DMS53 treated with DMSO at 0.1 percent for 48 hours (cell line): Measurements from ENCODE around the gene LBH.

ENCODE experiments used
- DNase-seq: peaks from one replicate; lab custom pipeline; 2025; ENCODE audit not compliant: unreplicated experiment; lab: John Stamatoyannopoulos, UW

LBH gene

DNA sequence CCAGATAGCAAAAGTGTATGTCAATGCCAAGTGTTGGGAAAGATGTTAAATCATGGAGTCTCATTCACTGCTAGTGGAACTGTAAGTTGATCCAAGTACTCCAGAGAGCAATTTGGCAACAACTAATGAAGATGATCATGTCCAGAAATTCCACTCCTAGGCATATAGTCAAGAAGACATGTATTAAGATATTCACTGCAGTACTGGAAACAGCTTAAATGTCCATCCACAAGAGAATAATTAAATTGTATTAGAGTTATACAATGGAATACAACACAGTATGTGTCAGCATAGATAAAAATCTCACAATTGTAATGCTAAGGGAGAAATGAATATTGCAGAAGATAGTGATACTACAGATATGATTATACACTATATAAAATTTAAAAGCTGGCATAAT lies 15.2 kb upstream of the LBH start:
- no peak for DNase-seq

DNA sequence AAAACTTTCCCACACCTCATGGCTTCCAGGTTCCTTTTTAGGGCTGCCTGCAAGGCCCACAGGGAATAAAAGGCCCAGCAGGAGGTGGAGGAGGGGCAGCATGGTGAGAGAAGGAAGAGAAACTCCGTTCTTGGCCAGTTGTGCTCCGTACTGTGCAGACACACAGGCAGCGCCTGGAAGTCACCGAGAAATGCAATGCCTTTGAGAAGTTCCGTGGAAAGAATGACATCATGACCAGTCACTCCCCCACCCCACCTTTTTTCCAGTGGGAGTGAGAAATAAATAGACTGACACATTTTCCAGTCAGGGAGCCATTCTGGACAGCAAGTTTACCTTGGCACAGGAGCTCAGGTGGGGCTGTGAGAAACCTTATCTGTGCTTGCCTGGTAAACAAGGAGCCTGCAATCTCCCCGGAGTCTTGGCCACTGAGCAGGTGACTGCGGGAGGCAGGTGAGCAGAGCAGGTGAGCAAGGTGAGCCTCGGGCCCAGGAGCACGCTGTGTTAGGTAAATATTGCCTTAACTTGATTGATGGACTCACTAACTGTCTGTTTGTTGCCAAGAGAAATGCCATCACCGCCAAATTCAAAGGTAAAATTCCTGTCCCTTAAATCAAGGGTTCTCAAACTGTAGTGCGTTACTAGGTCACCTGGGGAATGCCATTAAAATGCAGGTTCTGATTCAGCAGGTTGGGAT lies 13.5 kb upstream of the LBH start:
- peak; percentile 91 for DNase-seq

DNA sequence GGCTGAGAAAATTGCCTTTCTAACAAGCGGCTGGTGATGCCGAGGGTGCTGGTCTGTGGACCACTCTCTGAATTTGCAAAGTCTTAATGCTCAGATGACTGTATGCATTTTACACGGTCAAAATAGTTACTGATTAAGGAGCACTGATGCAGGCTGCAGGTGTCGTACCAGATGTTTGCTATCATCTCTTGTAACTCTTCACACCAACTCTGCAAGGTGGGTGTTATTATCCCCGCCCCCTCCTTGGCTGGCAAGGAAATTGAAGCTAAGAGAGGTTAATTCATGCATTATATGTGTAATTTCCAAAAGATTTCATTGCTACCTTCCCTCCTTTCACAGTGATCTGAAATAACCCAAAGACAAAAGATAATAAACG lies 13.0 kb upstream of the LBH start:
- DNase-seq, result no peak

DNA sequence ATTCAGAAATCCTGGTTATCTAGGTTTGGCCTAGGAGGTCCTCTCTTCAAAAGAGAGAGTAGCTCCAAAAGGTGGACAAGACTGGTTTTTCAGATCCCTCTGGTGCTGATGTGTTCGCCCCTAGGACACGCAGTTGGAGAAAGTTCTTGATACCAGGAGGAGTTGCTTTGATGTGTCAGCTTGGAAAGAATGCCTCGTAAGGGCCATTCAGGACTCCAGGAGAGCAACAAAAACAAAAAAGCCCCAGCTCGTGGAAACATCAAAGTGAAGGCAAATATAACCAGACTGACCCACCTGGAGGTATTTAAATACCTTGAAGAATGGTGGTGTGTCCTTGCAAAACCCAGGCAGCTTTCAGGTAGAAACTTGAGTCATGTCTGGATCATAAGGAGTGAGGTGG lies 12.5 kb upstream of the LBH start:
- no peak for DNase-seq

DNA sequence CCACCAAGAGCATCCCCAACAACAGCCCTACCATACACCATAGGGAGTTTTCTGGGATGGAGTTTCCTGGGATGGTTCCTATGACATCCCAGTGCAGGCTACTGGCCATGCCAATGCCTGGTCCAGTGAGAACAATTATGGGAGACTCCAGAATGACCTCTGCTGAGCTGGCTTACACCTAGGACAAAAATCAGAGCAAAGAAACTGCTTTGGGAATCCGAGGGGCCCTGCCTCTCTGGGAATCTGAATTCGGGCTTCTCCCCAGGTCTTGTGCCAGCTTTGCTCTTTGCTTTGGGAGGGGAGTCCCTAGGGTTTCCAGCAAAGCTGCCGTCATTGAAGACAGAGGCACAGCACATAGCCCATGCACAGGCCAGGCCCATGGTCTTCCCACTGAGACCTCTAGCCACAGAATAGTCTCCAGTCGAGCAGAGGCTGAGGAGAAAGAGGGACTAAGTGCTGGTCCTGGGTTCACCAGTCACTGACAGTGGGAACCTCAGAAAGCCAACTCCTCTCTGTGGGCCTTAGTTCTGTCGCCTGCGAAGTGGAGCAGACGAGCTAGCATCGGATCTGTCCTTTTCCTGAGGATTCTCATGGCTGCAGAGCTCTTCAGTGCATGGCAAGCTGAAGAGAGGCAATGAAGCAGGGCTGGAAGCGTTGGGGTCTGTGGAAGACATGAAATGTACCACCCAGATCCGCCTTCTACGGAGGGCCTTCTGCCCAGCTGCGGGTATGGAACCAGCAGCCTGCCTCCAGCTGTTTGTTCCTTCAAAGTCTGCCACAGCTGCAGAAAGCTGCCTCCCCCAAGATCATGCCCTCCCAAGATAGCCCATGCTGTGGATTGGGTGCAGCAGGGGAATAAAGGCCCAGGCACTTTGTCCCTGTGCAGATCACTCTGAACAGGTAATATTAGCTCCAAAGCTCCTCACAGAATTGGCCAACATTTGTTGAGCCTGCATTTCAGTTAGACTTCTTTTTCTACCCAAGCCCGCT lies 11.2 kb upstream of the LBH start:
- DNase-seq, result no peak

DNA sequence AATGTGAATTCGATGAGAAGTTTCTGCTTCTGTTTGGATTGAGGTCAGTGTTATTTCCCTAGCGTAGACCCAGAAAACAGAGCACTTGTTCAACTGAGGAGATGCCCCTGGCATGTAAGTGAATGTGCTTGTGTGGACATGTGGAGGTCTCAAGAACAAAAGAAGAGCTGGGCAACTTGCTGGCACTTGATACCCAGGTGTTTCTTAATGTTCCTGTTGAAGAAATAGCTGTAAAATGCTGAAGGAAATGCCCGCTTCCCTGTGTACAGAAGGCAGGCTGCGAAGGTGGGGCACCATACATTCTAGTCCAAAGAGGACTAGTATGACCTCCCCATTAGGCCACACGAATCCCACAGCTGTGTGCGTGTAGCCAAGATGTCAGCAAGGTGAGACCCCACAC lies 9.8 kb upstream of the LBH start:
- no peak for DNase-seq

DNA sequence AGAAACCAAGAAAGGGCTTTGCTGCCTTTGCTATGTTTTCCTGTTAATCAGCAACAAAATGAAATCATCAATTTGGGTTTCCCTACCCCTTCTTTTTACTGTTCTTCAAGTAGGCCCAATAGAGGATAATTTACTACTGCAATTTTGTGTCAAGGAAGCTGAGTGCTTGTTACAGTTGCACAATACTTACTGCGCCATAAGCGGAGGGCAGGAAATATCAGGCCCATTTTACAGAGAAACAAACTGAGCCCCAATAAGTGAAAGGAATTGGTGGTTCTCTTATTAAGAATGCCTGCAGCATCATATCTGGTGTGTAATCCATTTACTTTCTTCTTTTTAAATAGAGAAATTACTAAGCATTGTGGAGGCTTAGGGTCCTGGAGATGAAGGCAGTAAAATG lies 9.3 kb upstream of the LBH start:
- DNase-seq, result no peak

DNA sequence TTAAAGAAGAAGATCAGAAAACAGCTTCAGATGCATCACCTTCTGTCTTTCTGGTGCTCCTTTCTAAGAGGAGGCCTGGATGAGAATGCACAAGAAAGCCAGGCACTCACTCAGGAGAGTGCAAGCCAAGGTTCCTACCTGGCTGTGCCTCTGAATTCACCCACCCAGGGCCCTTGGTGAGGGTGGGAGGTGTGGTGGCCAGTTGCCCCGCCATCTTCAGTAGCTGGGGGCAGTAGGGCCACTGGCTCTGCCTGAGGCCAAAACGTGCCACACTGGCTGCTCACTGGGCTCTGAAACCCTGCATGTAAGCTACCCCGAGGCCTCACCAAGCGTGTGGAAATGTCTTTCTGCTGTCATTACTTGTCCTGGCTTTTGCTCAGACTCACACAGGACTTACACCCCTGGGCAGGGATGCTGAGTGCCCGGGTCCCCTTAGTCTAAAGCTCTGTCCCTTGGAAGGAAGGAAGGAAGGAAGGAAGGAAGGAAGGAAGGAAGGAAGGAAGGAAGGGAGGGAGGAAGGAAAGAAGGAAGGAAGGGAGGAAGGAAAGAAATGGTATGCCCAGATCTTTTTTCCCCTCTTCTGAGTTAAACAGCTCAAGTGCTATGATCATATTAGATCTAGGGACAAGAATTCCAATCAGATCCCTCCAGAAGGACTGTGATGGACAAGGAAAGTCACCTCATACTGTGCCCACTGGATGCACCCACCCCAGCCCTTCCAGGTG lies 8.5 kb upstream of the LBH start:
- DNase-seq, result no peak

DNA sequence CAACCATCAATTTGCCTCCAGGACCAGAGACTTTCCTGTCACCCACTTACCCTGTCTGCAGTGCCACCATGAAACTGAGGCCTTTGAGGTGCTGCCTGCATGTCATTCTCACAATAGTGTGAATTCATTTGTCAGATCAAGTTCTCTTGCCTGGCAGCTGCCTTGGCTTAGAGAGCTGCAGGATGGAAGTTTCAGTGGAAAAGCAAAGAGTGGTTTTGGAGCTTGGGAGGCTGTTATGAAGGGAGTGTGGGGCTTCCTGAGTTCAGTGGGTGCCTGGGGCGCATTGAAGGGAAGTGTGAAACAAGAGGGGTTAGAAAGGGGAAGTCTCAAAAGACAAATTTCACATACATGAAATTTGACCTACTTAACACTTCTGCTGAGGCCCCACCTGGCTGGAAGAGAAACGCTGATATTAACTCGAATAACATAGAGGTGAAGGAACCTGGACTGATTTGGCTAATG lies 7.9 kb upstream of the LBH start:
- no peak for DNase-seq

DNA sequence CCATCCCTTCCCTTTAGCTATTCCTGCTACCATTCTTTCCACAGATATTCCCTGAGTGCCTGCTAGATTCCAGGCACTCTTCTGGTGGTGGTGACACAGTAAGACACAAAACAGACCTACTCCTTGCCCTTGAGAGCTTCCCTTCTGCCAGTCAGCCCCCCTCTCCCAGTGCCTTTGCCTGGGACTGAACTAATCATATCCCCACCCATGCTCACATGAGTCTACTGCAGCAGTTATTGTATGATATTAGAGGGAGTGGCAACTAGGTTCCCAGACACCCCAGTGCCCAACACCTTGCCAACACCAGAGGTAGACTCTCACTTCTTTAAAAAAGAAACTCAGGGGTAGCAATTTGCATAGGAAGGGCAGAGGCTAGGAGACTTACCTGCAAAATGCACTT lies 7.2 kb upstream of the LBH start:
- no peak for DNase-seq

DNA sequence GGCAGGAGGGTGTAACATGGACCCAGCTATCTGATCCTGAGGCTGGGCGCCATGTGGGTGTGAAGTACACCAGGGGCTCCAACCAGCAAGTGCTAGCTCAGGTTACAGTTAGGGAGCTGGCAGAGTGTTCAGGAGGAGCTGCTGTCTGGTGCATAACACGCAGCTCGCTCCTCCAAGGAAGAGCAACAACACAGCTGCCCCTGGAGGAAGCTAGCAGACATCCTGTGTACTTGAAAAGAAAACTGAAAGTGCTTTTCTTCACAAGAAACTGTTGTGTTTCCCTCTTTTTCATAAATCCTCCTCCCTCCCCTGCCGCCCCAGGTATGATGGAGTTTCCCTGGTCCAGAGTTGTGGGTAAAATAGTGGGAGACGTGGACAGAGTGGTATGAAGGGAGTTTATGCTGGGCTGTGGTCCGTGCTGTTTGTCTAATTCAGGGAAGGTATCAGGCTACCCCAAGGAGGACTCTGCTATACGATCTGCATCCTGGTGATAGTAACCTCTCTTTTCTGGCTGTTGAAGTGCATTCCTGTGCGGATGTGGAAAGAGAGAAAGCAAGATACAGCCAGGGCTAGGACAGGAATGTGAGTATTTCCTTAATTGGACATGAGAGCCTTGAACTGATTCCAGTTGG lies 6.1 kb upstream of the LBH start:
- no peak for DNase-seq

DNA sequence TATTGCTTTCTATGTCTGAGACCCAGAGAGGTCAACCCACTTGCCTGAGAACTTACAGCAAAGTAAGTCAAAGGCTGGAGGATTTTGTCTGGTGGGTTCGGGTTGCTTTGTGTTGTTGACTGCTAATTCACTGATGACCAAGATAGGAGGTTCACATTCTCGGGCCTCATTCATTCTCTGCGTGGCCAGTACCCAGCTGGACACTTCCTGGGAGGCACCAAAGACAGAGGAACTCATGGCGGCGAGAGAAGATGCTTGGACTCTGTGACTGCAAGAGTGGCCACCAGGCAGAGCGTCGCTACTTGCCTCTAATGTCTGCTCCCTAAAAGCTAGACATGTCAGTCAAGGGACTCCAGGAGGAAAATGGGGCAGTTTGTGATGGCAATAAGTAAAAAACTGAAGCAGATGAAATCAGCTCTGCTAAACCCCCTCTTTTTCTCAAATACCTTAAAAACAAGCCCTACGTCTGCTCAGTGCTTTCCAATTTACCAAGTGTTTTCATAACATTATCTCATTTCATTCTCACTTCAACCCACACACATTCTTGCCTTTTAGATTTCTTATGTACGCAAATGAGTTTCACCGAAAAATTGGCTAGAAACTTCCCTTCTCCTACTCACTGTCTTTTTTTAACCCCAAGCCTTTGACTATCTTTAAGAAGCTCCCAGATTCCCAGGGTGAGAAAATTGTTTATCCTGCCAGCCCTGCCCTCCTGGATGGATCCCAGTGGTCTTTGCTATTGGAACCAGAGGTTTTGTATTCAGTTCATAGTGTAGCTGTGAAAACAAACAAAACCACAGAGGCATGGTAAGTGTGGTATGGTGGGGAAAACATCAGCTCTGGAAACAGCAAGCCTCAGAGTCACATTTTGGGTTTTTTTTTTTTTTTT lies 4.9 kb upstream of the LBH start:
- DNase-seq, result no peak

DNA sequence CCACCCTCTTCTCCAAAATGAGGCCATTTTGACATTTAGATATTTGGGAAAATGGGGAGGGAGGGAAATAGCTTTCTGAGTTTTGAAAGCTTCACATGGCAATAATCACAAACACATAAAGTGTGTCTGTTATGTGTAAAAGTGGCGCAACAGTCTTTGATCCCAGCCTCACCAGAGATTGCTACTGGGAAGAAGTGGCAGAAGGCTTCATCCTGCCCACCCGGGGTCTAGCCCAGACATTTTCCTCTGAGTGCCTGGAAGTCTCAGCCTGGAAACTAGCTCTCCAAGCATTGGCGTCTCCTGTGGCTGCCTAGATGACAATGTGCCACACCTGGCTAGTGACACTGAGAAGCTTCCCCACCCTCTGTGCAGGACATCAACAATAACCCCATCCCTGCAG lies 1.7 kb upstream of the LBH start:
- DNase-seq, result no peak

DNA sequence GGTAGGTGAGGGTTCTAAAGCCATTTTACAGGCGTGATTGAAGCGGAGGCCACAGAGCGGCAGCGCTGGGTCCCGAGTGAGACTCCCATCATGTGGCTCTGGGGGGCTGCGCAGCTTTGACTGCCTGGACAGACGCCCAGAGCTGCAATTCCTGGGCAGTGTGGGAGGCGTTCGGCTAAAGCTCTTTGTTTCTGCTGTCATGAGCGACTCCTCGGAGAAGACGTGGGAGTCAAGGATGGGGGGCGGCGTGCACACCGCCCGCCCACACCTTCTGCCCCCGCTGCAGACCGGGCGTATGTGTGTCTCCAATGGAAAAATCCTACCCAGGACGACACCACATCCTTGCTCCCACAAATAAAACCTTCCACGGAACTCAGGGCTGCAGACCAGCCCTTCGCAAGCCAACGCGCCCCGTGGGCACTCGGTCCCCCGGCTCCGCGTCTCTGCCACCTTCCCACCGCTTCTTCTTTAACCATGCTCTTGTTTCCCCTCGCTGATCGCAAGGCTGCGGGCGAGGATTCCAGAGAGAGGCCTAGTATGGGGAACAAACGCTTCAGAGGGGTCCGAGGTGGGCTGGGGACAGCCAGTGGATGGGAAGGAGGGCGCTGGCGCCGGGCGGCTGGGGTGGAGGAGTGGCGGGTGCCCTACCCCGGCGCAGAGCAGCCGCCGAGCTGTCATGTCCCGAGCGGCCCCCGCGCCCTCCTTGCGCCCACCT lies 680 bp upstream of the LBH start:
- DNase-seq, result no peak

DNA sequence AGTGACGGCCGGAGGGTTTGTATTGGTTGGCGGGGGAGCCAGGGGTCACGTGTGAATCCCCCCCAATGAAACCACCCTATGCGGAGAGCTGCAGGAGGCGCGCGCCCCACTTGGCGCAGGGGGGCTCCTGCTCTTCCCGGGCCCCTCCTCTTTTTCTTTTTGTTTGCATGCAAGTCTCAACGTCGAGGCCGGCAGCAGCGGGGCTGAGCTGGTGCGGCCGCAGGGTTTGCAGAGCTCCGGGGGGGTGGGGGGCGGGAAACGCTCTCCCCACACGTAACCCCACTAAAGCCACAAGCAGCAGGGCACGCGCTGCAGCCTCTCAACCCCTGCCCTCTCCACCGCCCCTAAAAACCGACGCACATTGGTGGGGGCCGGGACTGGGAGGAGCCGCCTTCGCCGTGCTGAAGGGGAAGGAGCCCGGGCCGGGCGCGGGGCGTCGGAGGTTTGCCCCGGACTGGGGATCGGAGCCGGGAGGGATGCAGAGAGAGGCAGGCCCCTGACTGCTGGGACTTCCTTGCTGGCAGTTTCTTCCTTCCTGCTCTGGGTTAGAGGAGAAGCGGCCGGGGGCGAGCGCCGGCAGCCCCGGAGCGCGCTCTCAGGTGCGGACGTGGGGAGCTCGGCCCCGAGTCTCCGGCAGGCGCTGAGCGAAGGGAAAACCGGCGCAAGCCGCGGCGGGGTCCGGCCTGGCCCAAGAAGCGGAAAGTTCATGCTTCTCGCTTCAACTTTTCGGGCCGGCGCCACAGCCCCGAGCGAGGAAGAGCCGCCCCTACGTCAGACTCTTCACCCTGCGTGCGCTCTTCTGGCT lies 864 bp downstream of the LBH start:
- DNase-seq, result no peak

DNA sequence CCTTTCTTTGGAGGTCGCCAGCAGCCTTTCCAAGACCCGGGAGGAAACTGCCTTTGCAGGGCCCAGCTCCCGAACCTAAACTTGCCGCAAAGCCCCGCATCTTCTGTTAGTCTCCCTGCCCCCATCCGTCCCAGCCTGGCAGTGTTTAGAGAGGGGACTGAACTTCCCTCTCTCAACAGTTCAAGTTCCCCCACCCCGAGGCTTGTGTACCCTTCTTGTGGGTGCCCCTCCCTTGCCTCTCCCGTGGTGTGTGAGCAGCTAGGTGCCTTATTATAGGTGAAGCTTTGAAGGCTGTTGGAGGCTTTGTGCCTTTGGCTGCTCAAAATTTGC lies 1.4 kb downstream of the LBH start:
- DNase-seq, result no peak

DNA sequence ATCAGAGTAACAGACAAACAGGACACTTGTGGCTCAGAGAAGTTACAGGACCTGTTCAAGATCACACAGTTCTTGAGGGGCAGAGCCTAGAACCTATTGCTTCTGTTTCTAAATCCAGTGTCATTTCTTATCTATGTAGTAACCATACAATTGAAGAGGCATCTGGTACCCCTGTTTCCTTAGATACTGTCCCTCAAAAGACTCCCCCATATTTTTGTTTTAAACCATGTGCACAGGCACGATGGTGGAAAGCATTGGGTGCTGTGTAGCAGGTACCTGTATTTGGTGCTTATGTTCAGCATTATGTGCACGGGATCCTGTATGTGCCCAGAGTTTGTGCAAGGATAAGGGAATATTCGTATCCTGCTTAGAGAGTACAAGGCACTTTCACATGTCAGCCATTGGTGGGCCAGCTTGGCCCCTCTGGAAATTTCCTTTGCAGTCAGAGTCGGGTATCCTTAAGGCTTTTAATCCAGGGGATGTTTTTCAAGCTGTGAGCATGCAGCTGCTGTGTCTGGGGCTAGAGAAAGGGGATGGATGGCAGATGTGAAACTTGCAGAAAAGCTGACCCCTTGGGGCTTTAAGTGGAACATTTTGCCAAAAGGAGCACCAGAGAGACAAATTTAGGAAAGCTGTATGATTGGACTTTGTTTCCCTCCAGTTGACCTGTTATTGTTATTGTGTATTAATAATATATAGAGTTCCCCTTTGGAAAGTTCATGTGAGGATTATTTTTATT lies 2.1 kb downstream of the LBH start:
- DNase-seq, result no peak
